GM12878 (cell line): ENCODE measurements around the gene ORM2. TPM values are rescaled to one million over a fixed set of nuclear protein-coding genes. Genes with fewer than 3 reads are reported as not detected.

Source experiments
- ATAC-seq: fragments of 200-7000 bp; cut with Tn5 transposase; 3 replicates; pipeline ENCODE4 v1.9.1; 2020; ENCODE audit warnings: mild to moderate bottlenecking, moderate library complexity
- BruUV-seq: library from RNA; stranded (reverse); fragments of 400-500 nt; replicated peaks from 2 replicates; lab custom pipeline; 2021; lab: Mats Ljungman, UMichigan
- CTCF ChIA-PET: fragments of 300-600 bp; sonication (Branson Sonifier 250); formaldehyde crosslinking; extraction: SDS; loops from one replicate; lab custom pipeline; 2021; ENCODE audit warnings: inconsistent platforms; lab: Yijun Ruan, JAX
- POLR2A ChIA-PET: fragments of 350-600 bp; formaldehyde crosslinking; extraction: SDS; loops from one replicate; lab custom pipeline; 2021; ENCODE audit warnings: inconsistent platforms; lab: Charles Lee
- RAD21 ChIA-PET: fragments of 300-600 bp; sonication (Branson Sonifier 250); formaldehyde crosslinking; loops from one replicate; lab custom pipeline; 2023; ENCODE audit warnings: antibody characterized with exemption; ENCODE audit not compliant: unreplicated experiment; lab: Charles Lee
- SMC1A ChIA-PET: fragments of 300-600 bp; sonication (Branson Sonifier 250); formaldehyde crosslinking; loops from one replicate; lab custom pipeline; 2023; ENCODE audit not compliant: unreplicated experiment, uncharacterized antibody; lab: Charles Lee
- DNase-seq: peaks from one replicate; pipeline ENCODE4 v3.0.0-alpha.2; 2011; ENCODE audit warnings: low read depth, low spot score
- FAIRE-seq: peaks from 3 replicates; lab custom pipeline; 2011; peaks lifted over from hg19 to GRCh38; lab: Jason Lieb, UNC
- H2AFZ ChIP-seq: 2 replicates; pipeline ENCODE4 v1.6.0; 2011; ENCODE audit warnings: low read depth, low read length, control low read depth; ENCODE audit not compliant: control insufficient read depth
- H3K27ac ChIP-seq: 2 replicates; pipeline ENCODE4 v1.5.1; 2011; ENCODE audit warnings: control low read depth; ENCODE audit not compliant: control insufficient read depth, insufficient read depth
- H3K27me3 ChIP-seq, 2 experiments: replicated peaks in 1 of 2; 2 replicates each; pipeline versions ENCODE4 v1.6.0 to v1.6.1; 2011; ENCODE audit warnings: low read length in 1 of 2; ENCODE audit not compliant: control insufficient read depth in 2 of 2, insufficient read depth in 2 of 2
- H3K36me3 ChIP-seq, 2 experiments: 2 replicates each; pipeline ENCODE4 v1.5.1; 2011; ENCODE audit warnings: low read length in 1 of 2; ENCODE audit not compliant: control insufficient read depth in 2 of 2, insufficient read depth in 2 of 2
- H3K4me1 ChIP-seq: 2 replicates; pipeline ENCODE4 v1.6.1; 2011; ENCODE audit warnings: mild to moderate bottlenecking, low read length, moderate library complexity, mixed read lengths; ENCODE audit not compliant: control insufficient read depth, insufficient read depth
- H3K4me2 ChIP-seq: 2 replicates; pipeline ENCODE4 v1.6.0; 2011; ENCODE audit warnings: control low read depth; ENCODE audit not compliant: control insufficient read depth, insufficient read depth
- H3K4me3 ChIP-seq: fragments of 200-600 bp; sonication (generic); 2 replicates; pipeline ENCODE4 v1.5.1; 2016
- H3K79me2 ChIP-seq: 2 replicates; pipeline ENCODE4 v1.6.0; 2011; ENCODE audit warnings: low read length; ENCODE audit not compliant: control insufficient read depth, insufficient read depth
- H3K9ac ChIP-seq: 2 replicates; pipeline ENCODE4 v1.8.0; 2011; ENCODE audit warnings: low read length, control low read depth, mixed read lengths; ENCODE audit not compliant: control insufficient read depth, insufficient read depth
- H3K9me3 ChIP-seq: replicated peaks from 3 replicates; pipeline ENCODE4 v1.5.1; 2011; ENCODE audit warnings: mild to moderate bottlenecking, low read length; ENCODE audit not compliant: control insufficient read depth, insufficient read depth
- H4K20me1 ChIP-seq: 2 replicates; pipeline ENCODE4 v1.6.0; 2011; ENCODE audit not compliant: control insufficient read depth, insufficient read depth
- EZH2 ChIP-seq: IDR thresholded peaks from 2 replicates; pipeline ENCODE4 v1.6.1; 2012; ENCODE audit warnings: low read depth, mild to moderate bottlenecking, control low read depth, inconsistent platforms, low read length, borderline replicate concordance; ENCODE audit not compliant: control insufficient read depth
- FOXK2 ChIP-seq: fragments of 450-650 bp; IDR thresholded peaks from 2 replicates; pipeline ENCODE4 v1.6.1; 2017; ENCODE audit warnings: mild to moderate bottlenecking, moderate library complexity
- IKZF2 ChIP-seq, 2 experiments: fragments of 450-650 bp; IDR thresholded peaks; 2 replicates each; pipeline ENCODE4 v1.6.1; 2017; ENCODE audit warnings: mild to moderate bottlenecking in 2 of 2, moderate library complexity in 2 of 2
- KLF5 ChIP-seq: fragments of 450-650 bp; IDR thresholded peaks from 2 replicates; pipeline ENCODE4 v1.6.1; 2014; ENCODE audit warnings: mild to moderate bottlenecking; ENCODE audit not compliant: partially characterized antibody
- PAX8 ChIP-seq: fragments of 450-650 bp; IDR thresholded peaks from 2 replicates; pipeline ENCODE4 v1.6.1; 2017; ENCODE audit warnings: mild to moderate bottlenecking, moderate library complexity
- STAT1 ChIP-seq: fragments of 450-650 bp; conservative IDR thresholded peaks from 2 replicates; pipeline ENCODE4 v1.6.1; 2014; ENCODE audit warnings: antibody characterized with exemption, mild to moderate bottlenecking
- ZNF24 ChIP-seq: fragments of 450-650 bp; IDR thresholded peaks from 2 replicates; pipeline ENCODE4 v1.6.1; 2017; ENCODE audit warnings: antibody characterized with exemption, mild to moderate bottlenecking
- ZNF622 ChIP-seq: fragments of 450-650 bp; IDR thresholded peaks from 2 replicates; pipeline ENCODE4 v1.6.1; 2017; ENCODE audit warnings: mild to moderate bottlenecking, inconsistent platforms
- WGBS: methylation state at CpG from one replicate; pipeline ENCODE4 v1.1.6; 2016; ENCODE audit warnings: low lambda C conversion rate; ENCODE audit not compliant: insufficient replicate concordance, insufficient coverage; ENCODE audit errors: missing lambda C conversion rate; 5-methylcytosine and 5-hydroxymethylcytosine counted together
- in situ Hi-C: fragments of 300-500 bp; cut with MboI; formaldehyde crosslinking; loops from 9 replicates; pipeline ENCODE4 v1.14.3; 2018; ENCODE audit warnings: mixed read lengths
- intact Hi-C: fragments of 100-400 bp; cut with micrococcal nuclease; formaldehyde crosslinking; loops from one replicate; pipeline ENCODE4 v1.14.2; 2022; ENCODE audit not compliant: unreplicated experiment
- polyA plus RNA-seq, 11 experiments: library from polyadenylated mRNA; depleted of rRNA in 4 of 11; unstranded in 6 of 11; stranded (reverse) in 5 of 11; fragments of >200 nt; fragmentation: Nextera tagmentation in 4 of 11; fragmentation: Illumina TruSeq in 1 of 11; extraction: Ambion mirVana in 4 of 11; extraction: Trizol in 1 of 11; gene quantifications; 1 replicate in 1 of 11; 2 replicates in 10 of 11; pipeline versions ENCODE4 v1.2.1 to v1.2.3, GENCODE V29; 2011 to 2016; ENCODE audit warnings: inconsistent platforms in 2 of 11, missing spikeins in 2 of 11, low read depth in 1 of 11
- total RNA-seq, 4 experiments: library from RNA; depleted of rRNA in 3 of 4; stranded (reverse); fragments of >200 nt in 3 of 4; fragmentation: Illumina TruSeq in 1 of 4; extraction: Trizol in 1 of 4; gene quantifications; 2 replicates each; pipeline versions ENCODE4 v1.2.1 to v1.2.3, GENCODE V29; 2013 to 2021
- TF ChIP-seq, protein P1 (sequence below): fragments of 450-650 bp; IDR thresholded peaks from 2 replicates; pipeline ENCODE4 v1.6.1; 2018; ENCODE audit warnings: borderline replicate concordance, mild to moderate bottlenecking; ENCODE audit not compliant: partially characterized antibody
- TF ChIP-seq, protein P2 (sequence below): fragments of 450-650 bp; conservative IDR thresholded peaks from 2 replicates; pipeline ENCODE4 v1.6.1; 2017; ENCODE audit warnings: mild to moderate bottlenecking, moderate library complexity
- TF ChIP-seq, protein P3 (sequence below): fragments of 450-650 bp; formaldehyde crosslinking; IDR thresholded peaks from 2 replicates; pipeline ENCODE4 v1.4.0; 2020; ENCODE audit warnings: mild to moderate bottlenecking, moderate library complexity
- TF ChIP-seq, protein P4 (sequence below): fragments of 450-650 bp; IDR thresholded peaks from 2 replicates; pipeline ENCODE4 v1.6.1; 2017; ENCODE audit warnings: antibody characterized with exemption, mild to moderate bottlenecking, moderate library complexity
- TF ChIP-seq, protein P5 (sequence below): IDR thresholded peaks from 2 replicates; pipeline ENCODE4 v1.6.1; 2011; ENCODE audit warnings: low read depth, mild to moderate bottlenecking, low read length, moderate library complexity, borderline replicate concordance; ENCODE audit errors: extremely low read depth

Gene ORM2
- total and polyA plus RNA-seq, 10 of the 15 experiments (the other 5 are each of a cell fraction or from before 2014, with no cell fraction given), result 0.64 TPM; not detected in 9

DNA sequence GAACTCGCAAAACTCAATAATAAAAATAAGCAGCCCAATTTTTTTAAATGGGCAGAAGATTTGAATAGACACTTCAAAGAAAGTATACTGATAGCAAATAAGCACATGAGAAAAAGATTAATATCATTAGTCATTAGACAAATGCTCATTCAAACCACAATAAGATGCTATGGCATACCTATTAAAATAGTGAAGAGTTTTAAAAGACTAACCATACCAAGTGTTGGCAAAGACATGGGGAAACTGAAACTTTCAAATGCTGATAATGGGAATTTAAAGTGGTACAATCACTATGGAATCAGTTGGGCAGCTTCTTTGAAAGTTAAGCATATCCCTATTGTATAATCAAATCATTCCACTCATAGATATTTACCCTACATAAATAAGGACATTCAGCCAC is 33.3 kb upstream of the ORM2 start:
- intact Hi-C loops (no loop called here), in situ Hi-C loops (loop anchor here (25.0 kb wide), 1 partner anchor 209 kb away; the partner anchor contains the start of genes AMBP and KIF12)
- FAIRE-seq (no peak), DNase-seq (no peak), ATAC-seq (no peak)
- Histone ChIP-seq H3K36me3 (no peaks in the 10 kb centered on the region), H3K4me1 (no peaks in the 10 kb centered on the region), H3K4me2 (no peak overlapping the region), H3K4me3 (no peak overlapping the region), H2AFZ (no peak overlapping the region), H3K27me3 (peaks cover 0 to 3% of the 10 kb centered on the region in 2 experiments; a peak in 1 of 4 replicates), H3K9ac (no peak overlapping the region), H4K20me1 (no peaks in the 10 kb centered on the region), H3K27ac (no peak overlapping the region), H3K9me3 (no peaks in the 10 kb centered on the region), H3K79me2 (no peaks in the 10 kb centered on the region)
- RAD21 ChIA-PET, result no interaction called here
- POLR2A ChIA-PET, result no interaction called here
- CTCF ChIA-PET, result no interaction called here
- WGBS, result 78% methylated on average over 1 of the region's 1 CpG
- no TSS peak for BruUV-seq
- SMC1A ChIA-PET, result no interaction called here
- TF ChIP-seq, protein P1, sequence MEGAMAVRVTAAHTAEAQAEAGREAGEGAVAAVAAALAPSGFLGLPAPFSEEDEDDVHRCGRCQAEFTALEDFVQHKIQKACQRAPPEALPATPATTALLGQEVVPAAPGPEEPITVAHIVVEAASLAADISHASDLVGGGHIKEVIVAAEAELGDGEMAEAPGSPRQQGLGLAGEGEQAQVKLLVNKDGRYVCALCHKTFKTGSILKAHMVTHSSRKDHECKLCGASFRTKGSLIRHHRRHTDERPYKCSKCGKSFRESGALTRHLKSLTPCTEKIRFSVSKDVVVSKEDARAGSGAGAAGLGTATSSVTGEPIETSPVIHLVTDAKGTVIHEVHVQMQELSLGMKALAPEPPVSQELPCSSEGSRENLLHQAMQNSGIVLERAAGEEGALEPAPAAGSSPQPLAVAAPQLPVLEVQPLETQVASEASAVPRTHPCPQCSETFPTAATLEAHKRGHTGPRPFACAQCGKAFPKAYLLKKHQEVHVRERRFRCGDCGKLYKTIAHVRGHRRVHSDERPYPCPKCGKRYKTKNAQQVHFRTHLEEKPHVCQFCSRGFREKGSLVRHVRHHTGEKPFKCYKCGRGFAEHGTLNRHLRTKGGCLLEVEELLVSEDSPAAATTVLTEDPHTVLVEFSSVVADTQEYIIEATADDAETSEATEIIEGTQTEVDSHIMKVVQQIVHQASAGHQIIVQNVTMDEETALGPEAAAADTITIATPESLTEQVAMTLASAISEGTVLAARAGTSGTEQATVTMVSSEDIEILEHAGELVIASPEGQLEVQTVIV, result no peak
- TF ChIP-seq, protein P2, sequence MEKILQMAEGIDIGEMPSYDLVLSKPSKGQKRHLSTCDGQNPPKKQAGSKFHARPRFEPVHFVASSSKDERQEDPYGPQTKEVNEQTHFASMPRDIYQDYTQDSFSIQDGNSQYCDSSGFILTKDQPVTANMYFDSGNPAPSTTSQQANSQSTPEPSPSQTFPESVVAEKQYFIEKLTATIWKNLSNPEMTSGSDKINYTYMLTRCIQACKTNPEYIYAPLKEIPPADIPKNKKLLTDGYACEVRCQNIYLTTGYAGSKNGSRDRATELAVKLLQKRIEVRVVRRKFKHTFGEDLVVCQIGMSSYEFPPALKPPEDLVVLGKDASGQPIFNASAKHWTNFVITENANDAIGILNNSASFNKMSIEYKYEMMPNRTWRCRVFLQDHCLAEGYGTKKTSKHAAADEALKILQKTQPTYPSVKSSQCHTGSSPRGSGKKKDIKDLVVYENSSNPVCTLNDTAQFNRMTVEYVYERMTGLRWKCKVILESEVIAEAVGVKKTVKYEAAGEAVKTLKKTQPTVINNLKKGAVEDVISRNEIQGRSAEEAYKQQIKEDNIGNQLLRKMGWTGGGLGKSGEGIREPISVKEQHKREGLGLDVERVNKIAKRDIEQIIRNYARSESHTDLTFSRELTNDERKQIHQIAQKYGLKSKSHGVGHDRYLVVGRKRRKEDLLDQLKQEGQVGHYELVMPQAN, result no peak
- TF ChIP-seq IKZF2 (IDR thresholded peaks at IDR 0.05) (no peak), FOXK2 (no peak), EZH2 (no peak), KLF5 (no peak), PAX8 (no peak), STAT1 (no peak), ZNF24 (no peak), ZNF622 (no peak)
- TF ChIP-seq, protein P3, sequence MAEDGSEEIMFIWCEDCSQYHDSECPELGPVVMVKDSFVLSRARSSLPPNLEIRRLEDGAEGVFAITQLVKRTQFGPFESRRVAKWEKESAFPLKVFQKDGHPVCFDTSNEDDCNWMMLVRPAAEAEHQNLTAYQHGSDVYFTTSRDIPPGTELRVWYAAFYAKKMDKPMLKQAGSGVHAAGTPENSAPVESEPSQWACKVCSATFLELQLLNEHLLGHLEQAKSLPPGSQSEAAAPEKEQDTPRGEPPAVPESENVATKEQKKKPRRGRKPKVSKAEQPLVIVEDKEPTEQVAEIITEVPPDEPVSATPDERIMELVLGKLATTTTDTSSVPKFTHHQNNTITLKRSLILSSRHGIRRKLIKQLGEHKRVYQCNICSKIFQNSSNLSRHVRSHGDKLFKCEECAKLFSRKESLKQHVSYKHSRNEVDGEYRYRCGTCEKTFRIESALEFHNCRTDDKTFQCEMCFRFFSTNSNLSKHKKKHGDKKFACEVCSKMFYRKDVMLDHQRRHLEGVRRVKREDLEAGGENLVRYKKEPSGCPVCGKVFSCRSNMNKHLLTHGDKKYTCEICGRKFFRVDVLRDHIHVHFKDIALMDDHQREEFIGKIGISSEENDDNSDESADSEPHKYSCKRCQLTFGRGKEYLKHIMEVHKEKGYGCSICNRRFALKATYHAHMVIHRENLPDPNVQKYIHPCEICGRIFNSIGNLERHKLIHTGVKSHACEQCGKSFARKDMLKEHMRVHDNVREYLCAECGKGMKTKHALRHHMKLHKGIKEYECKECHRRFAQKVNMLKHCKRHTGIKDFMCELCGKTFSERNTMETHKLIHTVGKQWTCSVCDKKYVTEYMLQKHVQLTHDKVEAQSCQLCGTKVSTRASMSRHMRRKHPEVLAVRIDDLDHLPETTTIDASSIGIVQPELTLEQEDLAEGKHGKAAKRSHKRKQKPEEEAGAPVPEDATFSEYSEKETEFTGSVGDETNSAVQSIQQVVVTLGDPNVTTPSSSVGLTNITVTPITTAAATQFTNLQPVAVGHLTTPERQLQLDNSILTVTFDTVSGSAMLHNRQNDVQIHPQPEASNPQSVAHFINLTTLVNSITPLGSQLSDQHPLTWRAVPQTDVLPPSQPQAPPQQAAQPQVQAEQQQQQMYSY (CRISPR knock-in tag), result no peak
- TF ChIP-seq, protein P4, sequence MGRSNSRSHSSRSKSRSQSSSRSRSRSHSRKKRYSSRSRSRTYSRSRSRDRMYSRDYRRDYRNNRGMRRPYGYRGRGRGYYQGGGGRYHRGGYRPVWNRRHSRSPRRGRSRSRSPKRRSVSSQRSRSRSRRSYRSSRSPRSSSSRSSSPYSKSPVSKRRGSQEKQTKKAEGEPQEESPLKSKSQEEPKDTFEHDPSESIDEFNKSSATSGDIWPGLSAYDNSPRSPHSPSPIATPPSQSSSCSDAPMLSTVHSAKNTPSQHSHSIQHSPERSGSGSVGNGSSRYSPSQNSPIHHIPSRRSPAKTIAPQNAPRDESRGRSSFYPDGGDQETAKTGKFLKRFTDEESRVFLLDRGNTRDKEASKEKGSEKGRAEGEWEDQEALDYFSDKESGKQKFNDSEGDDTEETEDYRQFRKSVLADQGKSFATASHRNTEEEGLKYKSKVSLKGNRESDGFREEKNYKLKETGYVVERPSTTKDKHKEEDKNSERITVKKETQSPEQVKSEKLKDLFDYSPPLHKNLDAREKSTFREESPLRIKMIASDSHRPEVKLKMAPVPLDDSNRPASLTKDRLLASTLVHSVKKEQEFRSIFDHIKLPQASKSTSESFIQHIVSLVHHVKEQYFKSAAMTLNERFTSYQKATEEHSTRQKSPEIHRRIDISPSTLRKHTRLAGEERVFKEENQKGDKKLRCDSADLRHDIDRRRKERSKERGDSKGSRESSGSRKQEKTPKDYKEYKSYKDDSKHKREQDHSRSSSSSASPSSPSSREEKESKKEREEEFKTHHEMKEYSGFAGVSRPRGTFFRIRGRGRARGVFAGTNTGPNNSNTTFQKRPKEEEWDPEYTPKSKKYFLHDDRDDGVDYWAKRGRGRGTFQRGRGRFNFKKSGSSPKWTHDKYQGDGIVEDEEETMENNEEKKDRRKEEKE, result no peak
- TF ChIP-seq, protein P5, sequence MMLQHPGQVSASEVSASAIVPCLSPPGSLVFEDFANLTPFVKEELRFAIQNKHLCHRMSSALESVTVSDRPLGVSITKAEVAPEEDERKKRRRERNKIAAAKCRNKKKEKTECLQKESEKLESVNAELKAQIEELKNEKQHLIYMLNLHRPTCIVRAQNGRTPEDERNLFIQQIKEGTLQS, result no peak
